ENCODE results near the gene ADGRG3. TPM values are rescaled to one million over a fixed set of nuclear protein-coding genes. Genes with fewer than 3 reads are reported as not detected.

ADGRG3 gene
- total RNA-seq, 1 experiment from 2014 or later: 0.46 TPM

GRCh38 chr16:57714047-57714446 is 45.9 kb downstream of the ADGRG3 start:
- H3K4ac ChIP-seq (ENCODE audit: low read depth, low read length): no peak overlapping the region
- TF ChIP-seq CTCF (conservative IDR thresholded peaks at IDR 0.05): no peak
- H4K5ac ChIP-seq (ENCODE audit: insufficient read length, low read depth, low read length): no peak overlapping the region
- Mint-ChIP-seq H3K9me3 (no peaks in the 10 kb centered on the region), H3K36me3 (ENCODE audit: insufficient read depth in 1 of 3, low read depth in 3 of 3) (no peaks in the 10 kb centered on the region), H3K4me1 (no peaks in the 10 kb centered on the region), H3K27me3 (ENCODE audit: low read depth) (peaks cover 24% of the 10 kb centered on the region), H3K4me3 (no peak overlapping the region), H3K27ac (no peak overlapping the region)
- no peak overlapping the region for H3K18ac ChIP-seq (ENCODE audit: insufficient read length, low read depth, low read length)
- H4K8ac ChIP-seq (replicated peaks; ENCODE audit: insufficient read length, low read depth, low read length): no peak overlapping the region
- no peaks in the 10 kb centered on the region for H3K27me3 ChIP-seq (ENCODE audit: insufficient read depth, low read length)
- H3K4me2 ChIP-seq (ENCODE audit: insufficient read depth, insufficient read length, low read length): no peak overlapping the region
- no peak overlapping the region for H3K23ac ChIP-seq (ENCODE audit: insufficient read length, low read depth, low read length)
- no peak overlapping the region for H2BK20ac ChIP-seq (ENCODE audit: low read depth, low read length, poor library complexity, severe bottlenecking)
- H3K27ac ChIP-seq (ENCODE audit: insufficient read length, low read depth, low read length): no peak overlapping the region
- no peak overlapping the region for H2AK5ac ChIP-seq (ENCODE audit: insufficient read length, low read length)
- H3K79me1 ChIP-seq (ENCODE audit: insufficient read depth, low read depth, low read length, poor library complexity, severe bottlenecking): no peaks in the 10 kb centered on the region
- no peaks in the 10 kb centered on the region for H3K23me2 ChIP-seq (ENCODE audit: insufficient read length, low read depth, low read length, poor library complexity, severe bottlenecking)
- no peak overlapping the region for H4K91ac ChIP-seq (ENCODE audit: insufficient read length, low read depth, low read length)
- H4K20me1 ChIP-seq (ENCODE audit: control insufficient read depth, insufficient read depth, insufficient read length): no peaks in the 10 kb centered on the region
- H3K9ac ChIP-seq (ENCODE audit: extremely low read depth, insufficient read length, low read length): no peak overlapping the region
- no peak overlapping the region for H2BK5ac ChIP-seq (ENCODE audit: insufficient read length, low read length)
- H2AFZ ChIP-seq (ENCODE audit: low read length): no peak overlapping the region
- H3K9me3 ChIP-seq (ENCODE audit: control insufficient read depth, low read depth, low read length): no peaks in the 10 kb centered on the region
- no peak overlapping the region for H3K56ac ChIP-seq (ENCODE audit: insufficient read length, low read depth, low read length)
- WGBS (ENCODE audit: extremely low coverage, insufficient read length, low lambda C conversion rate): no CpG with 5 or more reads among the region's 6 CpGs
- no peaks in the 10 kb centered on the region for H3K4me1 ChIP-seq (ENCODE audit: insufficient read depth, low read length)
- no peak overlapping the region for H2BK15ac ChIP-seq (ENCODE audit: low read depth, low read length)
- DNase-seq: no peak
- no peak overlapping the region for H3T11ph ChIP-seq (ENCODE audit: low read length)
- H3K79me2 ChIP-seq (ENCODE audit: insufficient read depth, low read length): no peaks in the 10 kb centered on the region
- no peak overlapping the region for H2BK12ac ChIP-seq (ENCODE audit: insufficient read length, low read depth, low read length)
- no peak overlapping the region for H2BK120ac ChIP-seq (ENCODE audit: low read depth, low read length, poor library complexity, severe bottlenecking)
- no peak overlapping the region for H3K14ac ChIP-seq (ENCODE audit: insufficient read depth, low read length)
